Measurements from ENCODE around the gene CFP.

GRCh38 chrX:47661539-47661938, 31.8 kb upstream of the CFP start:
- no peak for TF ChIP-seq EZH2 (IDR thresholded peaks at IDR 0.05)
- no peak for TF ChIP-seq CTCF (IDR thresholded peaks at IDR 0.05)
